K562 (cell line): ENCODE results near the gene RCOR2. TPM values are rescaled to one million over a fixed set of nuclear protein-coding genes. Genes with fewer than 3 reads are reported as not detected.

Experiments used
- CREM ChIP-seq: IDR thresholded peaks from 2 replicates; pipeline ENCODE4 v1.6.1; 2014; ENCODE audit warnings: antibody characterized with exemption, low read depth
- ESRRB ChIP-seq: fragments of 250-450 bp; sonication (Bioruptor Pico); IDR thresholded peaks from 2 replicates; pipeline ENCODE4 v1.5.0; 2020; ENCODE audit warnings: mild to moderate bottlenecking, moderate library complexity, borderline replicate concordance
- MAZ ChIP-seq, 2 experiments: fragments of 450-650 bp in 1 of 2; sonication (generic) in 1 of 2; formaldehyde crosslinking; IDR thresholded peaks in 1 of 2; conservative IDR thresholded peaks in 1 of 2; 2 replicates each; pipeline versions ENCODE4 v1.4.0 to v1.5.0; 2020; ENCODE audit warnings: mild to moderate bottlenecking in 1 of 2, missing genetic modification reagents in 1 of 2
- POLR2G ChIP-seq: fragments of 200-400 bp; formaldehyde crosslinking; IDR thresholded peaks from 2 replicates; pipeline ENCODE4 v1.6.1; 2017; ENCODE audit warnings: low read depth, mild to moderate bottlenecking, antibody characterized with exemption, low read length, moderate library complexity
- RBFOX2 ChIP-seq: fragments of 200-400 bp; formaldehyde crosslinking; IDR thresholded peaks from 2 replicates; pipeline ENCODE4 v1.6.1; 2017; ENCODE audit warnings: low read depth, mild to moderate bottlenecking, low read length, moderate library complexity
- RUNX1 ChIP-seq: sonication (generic); IDR thresholded peaks from 2 replicates; pipeline ENCODE4 v1.6.1; 2016; ENCODE audit warnings: antibody characterized with exemption, low read depth
- SMARCE1 ChIP-seq: fragments of 450-650 bp; IDR thresholded peaks from 2 replicates; pipeline ENCODE4 v1.7.1; 2016; ENCODE audit warnings: mild to moderate bottlenecking
- ZNF445 ChIP-seq: fragments of 250-450 bp; sonication (Bioruptor Pico); IDR thresholded peaks from 2 replicates; pipeline ENCODE4 v1.4.0; 2020; ENCODE audit warnings: low read depth, mild to moderate bottlenecking, moderate library complexity
- ZNF766 ChIP-seq: fragments of 200-800 bp; sonication (Bioruptor generic); conservative IDR thresholded peaks from 2 replicates; pipeline ENCODE4 v1.6.1; 2016; ENCODE audit warnings: missing genetic modification characterization, missing compliant biosample characterization
- polyA plus RNA-seq, 8 experiments: library from polyadenylated mRNA; depleted of rRNA in 4 of 8; stranded (reverse) in 5 of 8; unstranded in 3 of 8; fragments of >200 nt; fragmentation: Nextera tagmentation in 2 of 8; fragmentation: Illumina TruSeq in 1 of 8; extraction: Ambion mirVana in 2 of 8; extraction: Trizol in 1 of 8; gene quantifications; 2 replicates each; pipeline versions ENCODE4 v1.2.1 to v1.2.3, GENCODE V29; 2011 to 2014; ENCODE audit warnings: inconsistent platforms in 1 of 8, missing spikeins in 1 of 8
- total RNA-seq, 7 experiments: library from RNA; depleted of rRNA in 6 of 7; stranded (reverse); fragments of >200 nt in 6 of 7; fragmentation: Illumina TruSeq in 2 of 7; extraction: Trizol in 2 of 7; gene quantifications; 2 replicates each; pipeline versions ENCODE4 v1.2.1 to v1.2.3, GENCODE V29; 2011 to 2021; ENCODE audit warnings: low replicate concordance in 1 of 7
- TF ChIP-seq, protein P1 (sequence below): fragments of 250-450 bp; sonication (Bioruptor Pico); IDR thresholded peaks from 2 replicates; pipeline ENCODE4 v1.5.0; 2021; ENCODE audit warnings: mild to moderate bottlenecking, borderline replicate concordance
- TF ChIP-seq, protein P2 (sequence below): fragments of 450-650 bp; IDR thresholded peaks from 2 replicates; pipeline ENCODE4 v1.6.1; 2016; ENCODE audit warnings: missing biosample characterization, missing genetic modification characterization
- TF ChIP-seq, protein P3 (sequence below): conservative IDR thresholded peaks from 2 replicates; pipeline ENCODE4 v1.6.1; 2011; ENCODE audit warnings: low read depth, mild to moderate bottlenecking, low read length; ENCODE audit not compliant: control insufficient read depth

RCOR2 gene
- total and polyA plus RNA-seq, 9 of the 15 experiments (the other 6 are each of a cell fraction or from before 2014, with no cell fraction given): 0.04 to 6.5 (median 2.5) TPM; not detected in 1

DNA sequence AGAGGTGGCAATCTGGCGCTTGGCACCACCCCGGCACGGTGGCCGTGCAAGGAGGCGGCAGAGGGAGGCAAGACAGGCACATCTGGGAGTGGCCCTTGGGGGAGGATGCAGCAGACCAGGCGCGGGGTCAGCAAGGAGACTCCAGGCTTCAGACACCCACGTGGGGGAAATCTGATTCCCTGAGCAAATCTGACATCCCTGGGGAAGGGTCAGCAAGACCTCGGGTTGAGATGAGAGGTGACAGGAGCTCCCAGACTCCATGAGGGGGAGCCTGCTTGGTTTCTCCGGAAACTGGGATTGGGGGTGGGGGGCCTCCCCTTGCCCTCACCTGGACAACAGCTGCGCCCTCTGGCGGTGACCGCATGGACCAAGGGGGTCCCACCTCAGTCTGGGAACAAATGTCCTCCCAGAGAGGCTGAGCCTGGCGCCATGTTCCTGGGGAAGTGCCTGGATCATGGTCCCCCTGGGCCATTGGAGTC lies 4.0 kb upstream of the RCOR2 start (continued):
- TF ChIP-seq, protein P1, sequence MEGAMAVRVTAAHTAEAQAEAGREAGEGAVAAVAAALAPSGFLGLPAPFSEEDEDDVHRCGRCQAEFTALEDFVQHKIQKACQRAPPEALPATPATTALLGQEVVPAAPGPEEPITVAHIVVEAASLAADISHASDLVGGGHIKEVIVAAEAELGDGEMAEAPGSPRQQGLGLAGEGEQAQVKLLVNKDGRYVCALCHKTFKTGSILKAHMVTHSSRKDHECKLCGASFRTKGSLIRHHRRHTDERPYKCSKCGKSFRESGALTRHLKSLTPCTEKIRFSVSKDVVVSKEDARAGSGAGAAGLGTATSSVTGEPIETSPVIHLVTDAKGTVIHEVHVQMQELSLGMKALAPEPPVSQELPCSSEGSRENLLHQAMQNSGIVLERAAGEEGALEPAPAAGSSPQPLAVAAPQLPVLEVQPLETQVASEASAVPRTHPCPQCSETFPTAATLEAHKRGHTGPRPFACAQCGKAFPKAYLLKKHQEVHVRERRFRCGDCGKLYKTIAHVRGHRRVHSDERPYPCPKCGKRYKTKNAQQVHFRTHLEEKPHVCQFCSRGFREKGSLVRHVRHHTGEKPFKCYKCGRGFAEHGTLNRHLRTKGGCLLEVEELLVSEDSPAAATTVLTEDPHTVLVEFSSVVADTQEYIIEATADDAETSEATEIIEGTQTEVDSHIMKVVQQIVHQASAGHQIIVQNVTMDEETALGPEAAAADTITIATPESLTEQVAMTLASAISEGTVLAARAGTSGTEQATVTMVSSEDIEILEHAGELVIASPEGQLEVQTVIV (CRISPR knock-in tag): no peak
- TF ChIP-seq RUNX1: no peak
- TF ChIP-seq, protein P2, sequence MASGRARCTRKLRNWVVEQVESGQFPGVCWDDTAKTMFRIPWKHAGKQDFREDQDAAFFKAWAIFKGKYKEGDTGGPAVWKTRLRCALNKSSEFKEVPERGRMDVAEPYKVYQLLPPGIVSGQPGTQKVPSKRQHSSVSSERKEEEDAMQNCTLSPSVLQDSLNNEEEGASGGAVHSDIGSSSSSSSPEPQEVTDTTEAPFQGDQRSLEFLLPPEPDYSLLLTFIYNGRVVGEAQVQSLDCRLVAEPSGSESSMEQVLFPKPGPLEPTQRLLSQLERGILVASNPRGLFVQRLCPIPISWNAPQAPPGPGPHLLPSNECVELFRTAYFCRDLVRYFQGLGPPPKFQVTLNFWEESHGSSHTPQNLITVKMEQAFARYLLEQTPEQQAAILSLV: no peak
- no peak for TF ChIP-seq ZNF766 (CRISPR knock-in tag)
- no peak for TF ChIP-seq ZNF445 (CRISPR knock-in tag)
- TF ChIP-seq RBFOX2: peak; percentile 29; the same call in 1 of the 2 replicates
- peak in 1 of 2 experiments; percentile 50; a peak in 1 of 4 replicates for TF ChIP-seq MAZ (CRISPR knock-in tag; conservative IDR thresholded peaks at IDR 0.05 in 1 of 2, IDR thresholded peaks at IDR 0.05 in 1 of 2)
- no peak for TF ChIP-seq SMARCE1
- TF ChIP-seq CREM: no peak
- no peak for TF ChIP-seq ESRRB (CRISPR knock-in tag)
- no peak for TF ChIP-seq POLR2G
- TF ChIP-seq, protein P3, sequence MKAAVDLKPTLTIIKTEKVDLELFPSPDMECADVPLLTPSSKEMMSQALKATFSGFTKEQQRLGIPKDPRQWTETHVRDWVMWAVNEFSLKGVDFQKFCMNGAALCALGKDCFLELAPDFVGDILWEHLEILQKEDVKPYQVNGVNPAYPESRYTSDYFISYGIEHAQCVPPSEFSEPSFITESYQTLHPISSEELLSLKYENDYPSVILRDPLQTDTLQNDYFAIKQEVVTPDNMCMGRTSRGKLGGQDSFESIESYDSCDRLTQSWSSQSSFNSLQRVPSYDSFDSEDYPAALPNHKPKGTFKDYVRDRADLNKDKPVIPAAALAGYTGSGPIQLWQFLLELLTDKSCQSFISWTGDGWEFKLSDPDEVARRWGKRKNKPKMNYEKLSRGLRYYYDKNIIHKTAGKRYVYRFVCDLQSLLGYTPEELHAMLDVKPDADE: no peak
